Measurements from ENCODE around the gene TMEM132E.

- TF ChIP-seq, protein P1, sequence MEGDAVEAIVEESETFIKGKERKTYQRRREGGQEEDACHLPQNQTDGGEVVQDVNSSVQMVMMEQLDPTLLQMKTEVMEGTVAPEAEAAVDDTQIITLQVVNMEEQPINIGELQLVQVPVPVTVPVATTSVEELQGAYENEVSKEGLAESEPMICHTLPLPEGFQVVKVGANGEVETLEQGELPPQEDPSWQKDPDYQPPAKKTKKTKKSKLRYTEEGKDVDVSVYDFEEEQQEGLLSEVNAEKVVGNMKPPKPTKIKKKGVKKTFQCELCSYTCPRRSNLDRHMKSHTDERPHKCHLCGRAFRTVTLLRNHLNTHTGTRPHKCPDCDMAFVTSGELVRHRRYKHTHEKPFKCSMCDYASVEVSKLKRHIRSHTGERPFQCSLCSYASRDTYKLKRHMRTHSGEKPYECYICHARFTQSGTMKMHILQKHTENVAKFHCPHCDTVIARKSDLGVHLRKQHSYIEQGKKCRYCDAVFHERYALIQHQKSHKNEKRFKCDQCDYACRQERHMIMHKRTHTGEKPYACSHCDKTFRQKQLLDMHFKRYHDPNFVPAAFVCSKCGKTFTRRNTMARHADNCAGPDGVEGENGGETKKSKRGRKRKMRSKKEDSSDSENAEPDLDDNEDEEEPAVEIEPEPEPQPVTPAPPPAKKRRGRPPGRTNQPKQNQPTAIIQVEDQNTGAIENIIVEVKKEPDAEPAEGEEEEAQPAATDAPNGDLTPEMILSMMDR (IDR thresholded peaks at IDR 0.05; ENCODE audit: low read length): no peak
- TF ChIP-seq EZH2 (IDR thresholded peaks at IDR 0.05; ENCODE audit: borderline replicate concordance, low read length): no peak
Measured at GRCh38 chr17:34658811-34659560, 79.6 kb downstream of the TMEM132E start.
